ENCODE data around the gene TRIM38.
"Not testable (repeated sequence)": the region's sequence is repeated elsewhere in the genome, so short reads cannot be mapped to it uniquely, and the experiment has no call there.

Gene TRIM38

GRCh38 chr6:25972902-25973301, 10.3 kb downstream of the TRIM38 start:
- ATAC-seq (no peak), DNase-seq (ENCODE audit: low spot score in 2 of 2) (no peak)
- H3K4me3 Mint-ChIP-seq = no peak overlapping the region
- no peaks in the 10 kb centered on the region for H3K9me3 Mint-ChIP-seq
- peaks cover 100% of the 10 kb centered on the region for H3K36me3 Mint-ChIP-seq
- H3K4me1 Mint-ChIP-seq = peaks cover 75% of the 10 kb centered on the region
- H3K27ac Mint-ChIP-seq = no peak overlapping the region

GRCh38 chr6:25973923-25974555, 11.4 kb downstream of the TRIM38 start:
- Mint-ChIP-seq H3K9me3 (no peaks in the 10 kb centered on the region), H3K27ac (no peak overlapping the region), H3K4me1 (peaks cover 65% of the 10 kb centered on the region), H3K36me3 (peaks cover 100% of the 10 kb centered on the region), H3K4me3 (no peak overlapping the region)
- ATAC-seq (no peak), DNase-seq (ENCODE audit: low spot score in 2 of 2) (no peak)

GRCh38 chr6:25975923-25976560, 13.4 kb downstream of the TRIM38 start:
- Mint-ChIP-seq H3K4me1 (peaks cover 57% of the 10 kb centered on the region), H3K27ac (peak overlapping the region; percentile 63), H3K36me3 (peaks cover 100% of the 10 kb centered on the region), H3K4me3 (no peak overlapping the region), H3K9me3 (no peaks in the 10 kb centered on the region)
- DNase-seq (ENCODE audit: low spot score in 2 of 2) = no peak
- peak; percentile 100 for ATAC-seq

GRCh38 chr6:25980935-25981334, 18.3 kb downstream of the TRIM38 start:
- DNase-seq (ENCODE audit: low spot score in 2 of 2) (no peak), ATAC-seq (no peak)
- Mint-ChIP-seq H3K27ac (peak overlapping the region; percentile 76), H3K4me1 (peaks cover 50% of the 10 kb centered on the region), H3K9me3 (no peaks in the 10 kb centered on the region), H3K36me3 (peaks cover 100% of the 10 kb centered on the region), H3K4me3 (no peak overlapping the region)

- Mint-ChIP-seq H3K27ac (peak overlapping the region; percentile 76), H3K36me3 (peaks cover 100% of the 10 kb centered on the region), H3K4me3 (no peak overlapping the region), H3K4me1 (peaks cover 42% of the 10 kb centered on the region), H3K9me3 (no peaks in the 10 kb centered on the region)
- DNase-seq (ENCODE audit: low spot score in 2 of 2) = no peak
- peak; percentile 63 for ATAC-seq
Observed at GRCh38 chr6:25981568-25982263, 19.1 kb downstream of the TRIM38 start.

- H3K4me3 Mint-ChIP-seq = no peak overlapping the region
- no peaks in the 10 kb centered on the region for H3K9me3 Mint-ChIP-seq
- peaks cover 39% of the 10 kb centered on the region for H3K4me1 Mint-ChIP-seq
- H3K27ac Mint-ChIP-seq = no peak overlapping the region
- peaks cover 95% of the 10 kb centered on the region for H3K36me3 Mint-ChIP-seq
- ATAC-seq = no peak
- no peak for DNase-seq (ENCODE audit: low spot score in 2 of 2)
Observed at GRCh38 chr6:25984265-25984664, 21.7 kb downstream of the TRIM38 start.

GRCh38 chr6:25987845-25988244, 25.2 kb downstream of the TRIM38 start:
- peaks cover 25% of the 10 kb centered on the region for H3K4me1 Mint-ChIP-seq
- H3K27ac Mint-ChIP-seq = peak overlapping the region; percentile 55
- no peaks in the 10 kb centered on the region for H3K9me3 Mint-ChIP-seq
- ATAC-seq = no peak
- no peak for DNase-seq (ENCODE audit: low spot score in 2 of 2)
- H3K36me3 Mint-ChIP-seq = peaks cover 74% of the 10 kb centered on the region
- H3K4me3 Mint-ChIP-seq = no peak overlapping the region

- DNase-seq (ENCODE audit: low spot score in 2 of 2) = no peak
- peaks cover 51% of the 10 kb centered on the region for H3K36me3 Mint-ChIP-seq
- peaks cover 25% of the 10 kb centered on the region for H3K4me1 Mint-ChIP-seq
- H3K4me3 Mint-ChIP-seq = no peak overlapping the region
- no peak for ATAC-seq
- no peaks in the 10 kb centered on the region for H3K9me3 Mint-ChIP-seq
- peak overlapping the region; percentile 45 for H3K27ac Mint-ChIP-seq
Observed at GRCh38 chr6:25990172-25990873, 27.7 kb downstream of the TRIM38 start.

GRCh38 chr6:25991785-25992412, 29.3 kb downstream of the TRIM38 start:
- H3K36me3 Mint-ChIP-seq = peaks cover 37% of the 10 kb centered on the region
- peak overlapping the region; percentile 87 for H3K4me3 Mint-ChIP-seq
- H3K27ac Mint-ChIP-seq = peak overlapping the region; percentile 94
- peak; percentile 55 for ATAC-seq
- H3K9me3 Mint-ChIP-seq = no peaks in the 10 kb centered on the region
- DNase-seq (ENCODE audit: low spot score in 2 of 2) = peak; percentile 34 to 73
- H3K4me1 Mint-ChIP-seq = peaks cover 25% of the 10 kb centered on the region

- Mint-ChIP-seq H3K36me3 (peaks cover 30% of the 10 kb centered on the region), H3K9me3 (no peaks in the 10 kb centered on the region), H3K4me1 (peaks cover 24% of the 10 kb centered on the region), H3K4me3 (peak overlapping the region; percentile 87), H3K27ac (peak overlapping the region; percentile 94)
- DNase-seq (ENCODE audit: low spot score in 2 of 2) (peak; percentile 98 to 99), ATAC-seq (peak; percentile 98)
Observed at GRCh38 chr6:25992413-25993340, 30.1 kb downstream of the TRIM38 start.

GRCh38 chr6:25993341-25993684, 30.7 kb downstream of the TRIM38 start:
- not testable (repeated sequence) for DNase-seq (ENCODE audit: low spot score in 2 of 2); ATAC-seq; H3K9me3 Mint-ChIP-seq
- peaks cover 18% of the 10 kb centered on the region for H3K4me1 Mint-ChIP-seq
- H3K27ac Mint-ChIP-seq = peak overlapping the region; percentile 94
- H3K4me3 Mint-ChIP-seq = peak overlapping the region; percentile 87
- peaks cover 23% of the 10 kb centered on the region for H3K36me3 Mint-ChIP-seq

- peaks cover 13% of the 10 kb centered on the region for H3K4me1 Mint-ChIP-seq
- no peak for ATAC-seq
- no peak for DNase-seq (ENCODE audit: low spot score in 2 of 2)
- peaks cover 16% of the 10 kb centered on the region for H3K36me3 Mint-ChIP-seq
- H3K4me3 Mint-ChIP-seq = no peak overlapping the region
- H3K9me3 Mint-ChIP-seq = no peaks in the 10 kb centered on the region
- H3K27ac Mint-ChIP-seq = no peak overlapping the region
Observed at GRCh38 chr6:25995507-25995906, 32.9 kb downstream of the TRIM38 start.

GRCh38 chr6:25997921-25998320, 35.3 kb downstream of the TRIM38 start:
- Mint-ChIP-seq H3K27ac (no peak overlapping the region), H3K4me1 (peaks cover 9% of the 10 kb centered on the region), H3K9me3 (no peaks in the 10 kb centered on the region), H3K36me3 (peaks cover 5% of the 10 kb centered on the region), H3K4me3 (no peak overlapping the region)
- DNase-seq (ENCODE audit: low spot score in 2 of 2) = no peak
- ATAC-seq = no peak

- ATAC-seq = no peak
- H3K9me3 Mint-ChIP-seq = no peaks in the 10 kb centered on the region
- no peak for DNase-seq (ENCODE audit: low spot score in 2 of 2)
- H3K36me3 Mint-ChIP-seq = peaks cover 4% of the 10 kb centered on the region
- H3K4me3 Mint-ChIP-seq = no peak overlapping the region
- H3K27ac Mint-ChIP-seq = no peak overlapping the region
- H3K4me1 Mint-ChIP-seq = peaks cover 7% of the 10 kb centered on the region
Observed at GRCh38 chr6:25998379-25998778, 35.8 kb downstream of the TRIM38 start.

All from stimulated activated effector memory CD8-positive, alpha-beta T cell treated with anti-CD3 and anti-CD28 coated beads, Interleukin-12 subunit alpha, Interleukin-12 subunit beta, amount 100 ng/mL, for 72 hours (primary cell).